T47D (cell line): ENCODE results near the gene TSPAN31.

ENCODE experiments used
- DNase-seq, 2 experiments: peaks; one replicate each; pipeline versions ENCODE4 v3.0.0 to v3.0.0-alpha.2; 2011 to 2012; ENCODE audit warnings: low read depth in 1 of 2, low spot score in 1 of 2
- JUND ChIP-seq: IDR thresholded peaks from 2 replicates; pipeline ENCODE4 v1.6.1; 2012; ENCODE audit warnings: low read depth
- in situ Hi-C: cut with HindIII; loops from 2 replicates; pipeline ENCODE4 v1.10.0; 2016; ENCODE audit warnings: low sequenced_read_pairs, low pct_unique_long_range_greater_than_20kb

The TSPAN31 gene

DNA sequence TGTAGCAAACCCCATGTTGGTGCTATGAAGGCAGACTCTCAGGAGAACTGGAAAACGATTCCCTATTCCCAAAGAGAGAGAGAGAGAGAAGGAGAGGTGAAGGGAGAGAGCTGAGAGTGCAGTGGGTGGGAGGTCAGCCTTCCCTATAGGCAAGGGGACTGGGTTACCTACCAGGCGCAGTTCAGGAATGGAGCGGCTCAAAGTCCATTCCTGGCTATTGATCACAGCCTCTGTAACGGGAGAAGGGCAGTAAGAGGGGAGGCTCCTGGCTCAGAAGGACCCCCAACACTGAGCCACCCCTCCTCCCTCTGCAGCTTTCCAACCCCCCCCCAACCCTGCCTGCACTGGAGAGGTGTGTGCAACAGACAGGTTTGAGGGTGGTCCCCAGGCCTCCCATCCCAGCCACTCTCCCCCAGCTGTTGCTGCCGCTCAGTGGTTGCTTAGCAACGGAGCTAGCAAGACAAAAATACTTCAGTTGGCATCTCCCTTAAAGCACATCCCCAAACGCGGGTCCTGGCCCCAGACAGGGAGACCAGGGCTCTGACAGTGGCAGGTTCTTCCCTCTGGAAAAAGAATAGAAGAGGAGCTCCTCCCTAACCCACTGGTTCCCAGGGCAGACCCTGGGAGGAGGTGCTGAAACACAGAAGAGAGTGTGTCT, 9.5 kb upstream of the TSPAN31 start:
- DNase-seq = no peak
- no peak for TF ChIP-seq JUND
- in situ Hi-C loops = no loop called here

DNA sequence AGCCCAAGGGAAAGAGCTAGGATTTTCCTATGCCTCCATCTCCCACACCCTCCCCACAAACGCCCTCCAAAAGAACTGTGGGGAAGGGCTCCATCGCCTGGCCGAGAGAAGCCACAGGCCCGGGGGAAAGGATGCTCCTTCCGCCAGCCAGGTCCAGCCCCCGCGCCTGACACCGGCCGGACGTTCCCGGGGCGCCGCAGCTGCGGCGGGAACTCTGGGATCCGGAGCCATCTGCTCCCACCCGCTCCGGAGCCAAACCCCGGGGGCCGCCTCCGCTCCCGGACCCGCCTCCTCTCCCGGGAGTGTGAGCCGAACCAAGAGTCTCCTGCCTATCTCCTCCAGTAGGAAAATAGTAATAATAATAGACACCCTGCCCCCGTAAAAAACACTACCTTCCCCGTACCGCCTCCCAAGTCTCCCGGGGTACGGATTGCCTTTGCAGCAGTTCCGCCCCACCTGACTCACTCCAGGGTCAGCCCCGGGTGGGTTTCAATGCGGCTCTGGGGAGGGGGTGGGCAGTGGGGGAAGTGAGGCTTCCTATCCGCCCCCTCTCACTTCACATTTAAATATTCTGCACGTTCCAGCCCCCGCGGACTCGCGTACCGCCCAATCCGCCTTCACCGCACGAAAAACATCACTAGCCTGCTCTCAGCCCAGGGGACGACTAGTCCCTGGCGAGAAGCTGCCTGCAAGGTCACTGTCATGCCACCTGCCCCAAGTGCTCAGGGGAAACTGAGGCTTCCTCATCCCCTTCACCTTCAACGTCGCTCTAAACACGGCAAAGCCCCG, 8.7 kb upstream of the TSPAN31 start:
- in situ Hi-C loops = no loop called here
- peak; percentile 43 to 61 for DNase-seq
- TF ChIP-seq JUND = no peak

GRCh38 chr12:57736741-57737466, 7.9 kb upstream of the TSPAN31 start:
- TF ChIP-seq JUND = no peak
- in situ Hi-C loops = no loop called here
- DNase-seq = no peak

DNA sequence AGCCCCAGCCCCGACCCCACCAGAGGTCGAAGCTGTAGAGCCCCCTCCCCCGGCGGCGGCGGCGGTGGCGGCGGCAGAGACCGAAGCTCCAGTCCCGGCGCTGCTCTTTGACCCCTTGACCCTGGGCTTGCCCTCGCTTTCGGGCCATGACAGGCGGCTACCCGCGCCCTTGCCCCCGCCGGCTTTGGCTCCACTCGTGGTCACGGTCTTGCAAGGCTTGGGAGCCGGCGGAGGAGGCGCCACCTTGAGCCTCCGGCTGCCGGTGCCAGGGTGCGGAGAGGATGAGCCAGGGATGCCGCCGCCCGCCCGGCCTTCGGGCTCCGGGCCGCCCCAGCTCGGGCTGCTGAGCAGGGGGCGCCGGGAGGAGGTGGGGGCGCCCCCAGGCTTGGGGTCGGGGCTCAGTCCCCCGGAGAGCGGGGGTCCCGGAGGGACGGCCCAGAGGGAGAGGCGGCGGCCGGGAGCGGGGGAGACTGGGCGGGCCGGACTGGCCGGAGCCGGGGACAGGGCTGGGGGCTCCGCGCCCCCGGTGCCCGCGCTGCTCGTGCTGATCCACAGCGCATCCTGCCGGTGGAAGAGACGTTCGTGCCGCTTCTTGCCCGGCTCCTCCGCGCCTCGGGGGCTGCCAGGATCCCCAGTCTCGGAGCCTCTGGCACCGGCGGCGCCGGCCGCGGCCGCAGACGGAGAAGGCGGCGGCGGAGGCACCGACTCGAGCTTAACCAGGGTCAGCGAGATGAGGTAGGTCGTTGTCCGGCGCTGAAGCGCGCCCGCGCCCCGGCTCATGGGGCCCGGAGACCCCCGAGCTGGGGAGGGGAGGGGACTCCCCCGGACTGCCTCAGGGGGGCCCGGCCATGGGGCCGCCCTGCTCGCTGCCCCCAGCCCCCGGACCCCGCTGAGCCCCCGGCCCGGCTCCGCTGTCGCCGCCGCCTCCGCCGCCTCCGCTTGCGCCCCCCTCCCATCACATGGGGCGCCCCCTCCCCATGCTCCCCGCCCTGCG, 7.1 kb upstream of the TSPAN31 start:
- DNase-seq = peak in 1 of 2 experiments; percentile 61
- in situ Hi-C loops = no loop called here
- no peak for TF ChIP-seq JUND

DNA sequence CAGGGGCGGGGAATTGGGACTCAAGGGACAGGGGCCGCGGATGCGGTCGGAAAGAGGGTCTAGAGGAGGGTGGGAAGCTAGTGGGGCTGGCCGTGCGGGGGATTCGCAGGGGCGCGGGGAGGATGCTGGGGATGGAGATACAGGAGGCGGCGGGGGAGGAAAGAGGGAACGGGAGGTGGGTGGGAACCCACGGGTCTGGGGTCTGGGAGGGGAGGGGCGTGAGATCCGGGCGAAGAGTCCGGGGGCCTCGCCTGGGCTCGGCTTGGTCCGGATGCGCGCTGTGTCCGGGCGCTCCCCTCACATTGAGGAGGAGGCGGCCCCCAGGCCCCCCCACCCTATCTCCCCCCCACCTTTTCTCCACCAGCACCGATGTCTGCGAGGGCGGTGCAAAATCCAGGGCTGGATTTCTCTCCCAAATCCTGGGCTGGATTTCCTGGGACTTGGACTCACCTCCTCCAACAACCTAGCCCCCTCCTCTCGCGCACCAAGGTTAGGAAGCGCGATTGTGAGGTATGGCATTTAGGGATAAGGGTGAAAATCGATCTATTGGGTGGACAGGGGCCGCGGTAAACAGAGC, 6.1 kb upstream of the TSPAN31 start, which contains the start of gene AGAP2:
TSS of gene AGAP2 (minus strand) at position 82 of the 577 bp plus-strand sequence. CDS start 496 bp downstream, outside the sequence.
- no peak for TF ChIP-seq JUND
- DNase-seq = peak in 1 of 2 experiments; percentile 42
- in situ Hi-C loops = no loop called here

GRCh38 chr12:57739387-57739786, 5.5 kb upstream of the TSPAN31 start:
- TF ChIP-seq JUND = no peak
- in situ Hi-C loops = no loop called here
- DNase-seq = no peak

GRCh38 chr12:57739914-57740538, 4.8 kb upstream of the TSPAN31 start:
- in situ Hi-C loops = no loop called here
- no peak for TF ChIP-seq JUND
- DNase-seq = no peak

DNA sequence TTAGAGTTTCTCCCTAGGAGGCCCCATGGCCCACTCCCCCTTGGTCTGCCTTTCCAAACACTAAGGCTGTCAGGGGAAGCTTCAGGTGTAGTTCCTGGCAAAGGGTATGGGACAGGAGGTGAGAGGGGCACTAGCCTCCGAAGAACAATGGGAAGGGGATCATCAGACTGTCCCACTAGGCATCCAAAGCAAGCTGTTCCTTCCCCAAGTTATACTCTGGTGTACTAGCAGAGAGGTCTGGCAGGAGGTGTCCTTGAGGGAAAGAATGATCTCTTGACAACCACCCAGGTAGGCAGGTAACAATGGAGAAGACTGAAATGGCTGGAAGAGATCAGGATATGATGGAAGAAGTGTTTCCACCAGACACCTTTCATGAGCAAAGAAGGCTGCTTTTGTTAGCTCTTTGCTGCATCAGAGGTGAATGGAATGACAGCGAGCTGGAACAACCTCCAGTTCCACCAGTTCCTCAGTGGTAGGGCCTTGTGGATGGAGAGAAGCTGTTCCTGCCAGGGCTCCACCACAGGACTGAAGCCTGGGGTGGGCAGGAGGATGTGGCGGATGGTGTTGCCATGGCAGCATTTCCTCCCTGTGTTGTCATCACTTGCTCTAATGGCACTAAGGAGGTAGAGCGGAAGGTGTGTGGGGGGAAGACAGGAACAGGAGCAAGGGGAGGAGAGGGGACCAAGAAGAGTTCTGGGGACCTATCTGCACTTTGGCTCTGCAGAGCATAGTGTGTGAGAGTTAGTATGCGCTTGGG, 4.0 kb upstream of the TSPAN31 start:
- DNase-seq = no peak
- in situ Hi-C loops = no loop called here
- no peak for TF ChIP-seq JUND

DNA sequence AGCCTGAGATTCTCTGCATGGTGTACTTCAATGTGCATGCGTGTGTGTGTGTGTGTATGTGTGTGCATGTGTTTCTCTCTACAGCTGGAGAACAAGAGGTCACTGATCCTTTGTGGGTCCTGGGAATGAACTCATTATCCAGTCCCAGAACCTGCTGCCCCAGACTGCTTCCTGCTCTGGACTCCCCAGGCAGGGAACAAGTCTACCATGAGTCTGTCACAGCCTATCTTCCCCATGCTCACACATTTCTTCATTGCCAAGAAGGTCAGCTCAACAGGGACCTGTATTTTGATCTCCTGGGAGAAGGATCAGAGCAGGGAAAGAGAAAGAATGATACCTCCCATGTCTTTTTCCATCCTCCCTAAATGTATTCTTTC, 3.4 kb upstream of the TSPAN31 start:
- in situ Hi-C loops = no loop called here
- TF ChIP-seq JUND = no peak
- DNase-seq = no peak

DNA sequence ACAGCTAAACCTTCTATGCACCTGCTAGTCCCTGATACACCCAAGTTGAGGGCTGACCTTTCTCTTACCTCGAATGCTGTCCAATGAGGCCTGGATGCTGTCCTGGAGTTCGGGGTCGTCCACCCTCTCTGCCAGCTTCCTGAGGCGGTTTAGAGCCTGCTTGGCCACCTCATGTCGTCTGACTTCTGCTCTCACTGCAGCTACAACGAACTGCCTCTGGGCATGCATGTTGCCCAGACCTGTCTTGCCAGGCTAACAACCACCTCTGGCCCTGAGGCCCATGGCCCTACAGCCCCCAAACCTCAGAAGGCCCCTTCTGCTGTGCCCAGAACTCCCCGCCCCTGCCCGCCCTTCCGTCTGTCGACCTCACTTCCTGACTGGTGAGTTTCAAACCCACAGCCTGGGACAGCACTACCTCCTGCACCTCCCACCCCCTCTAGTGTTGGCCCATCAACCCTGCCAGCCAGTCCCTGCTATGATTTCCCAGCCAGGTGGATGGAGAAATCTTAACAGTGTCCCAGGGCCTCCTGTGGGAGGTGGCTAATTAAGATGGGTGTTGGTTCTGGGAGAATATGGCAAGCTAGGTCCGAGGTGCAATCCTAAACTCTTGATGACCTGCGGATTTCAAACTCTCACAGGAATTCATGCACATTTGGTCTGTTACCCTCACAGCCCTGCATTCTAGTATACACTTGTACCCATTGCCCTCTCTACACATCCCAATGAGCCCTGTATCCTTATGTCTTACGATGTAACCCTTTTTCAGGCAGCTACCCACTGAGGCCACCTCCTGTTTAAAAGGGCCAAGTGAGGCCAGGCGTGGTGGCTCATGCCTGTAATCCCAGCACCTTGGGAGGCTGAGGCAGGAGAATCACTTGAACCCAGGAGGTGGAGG, 2.7 kb upstream of the TSPAN31 start:
- peak in 1 of 2 experiments; percentile 60 for DNase-seq

More for the DNA sequence above, 2.7 kb upstream of the TSPAN31 start:
- TF ChIP-seq JUND = no peak
- in situ Hi-C loops = no loop called here
